ENCODE data around the gene MYOM3. TPM values are rescaled to one million over a fixed set of nuclear protein-coding genes. Genes with fewer than 3 reads are reported as not detected.

Gene MYOM3
- polyA plus RNA-seq, 6 donors from 2014 or later: not detected

DNA sequence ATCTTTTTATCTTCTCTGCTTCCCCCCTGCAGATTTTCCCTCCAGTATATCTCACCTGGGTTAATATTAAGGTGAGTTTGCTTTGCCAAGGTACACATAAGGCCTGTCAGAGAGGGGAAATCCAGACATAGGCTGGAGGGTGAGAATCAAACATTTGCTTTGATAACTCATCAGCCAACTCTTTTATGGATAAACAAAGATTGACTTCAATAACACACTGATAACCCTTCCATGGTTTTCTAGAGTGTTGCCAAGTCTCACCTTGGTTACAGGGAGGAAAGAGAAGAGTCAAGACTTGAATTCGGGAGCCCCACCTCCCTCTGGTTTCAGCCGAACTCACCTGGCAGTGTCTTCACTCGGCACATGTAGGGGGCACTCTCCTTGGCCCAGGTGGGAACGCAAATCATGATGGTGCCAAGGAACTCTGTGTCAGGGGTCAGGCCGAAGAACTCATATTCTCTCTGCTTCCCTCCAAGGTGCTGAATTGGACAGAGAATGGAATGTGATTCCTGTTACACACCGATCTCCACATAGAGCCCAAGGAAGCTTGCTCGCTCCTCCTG is 15.9 kb upstream of the MYOM3 start:
- ATAC-seq (ENCODE audit: low read depth in 2 of 2) (no peak), DNase-seq (no peak)
- no peaks in the 10 kb centered on the region for H3K4me1 Mint-ChIP-seq
- H3K36me3 Mint-ChIP-seq: peaks cover 4 to 7% of the 10 kb centered on the region in 2 donors
- no peak overlapping the region for H3K27ac Mint-ChIP-seq
- H3K9me3 Mint-ChIP-seq: peaks cover 0 to 23% (median 15%) of the 10 kb centered on the region in 7 donors
- peaks cover 11 to 16% (median 14%) of the 10 kb centered on the region in 3 donors for H3K27me3 Mint-ChIP-seq
- H3K4me3 Mint-ChIP-seq: no peak overlapping the region

DNA sequence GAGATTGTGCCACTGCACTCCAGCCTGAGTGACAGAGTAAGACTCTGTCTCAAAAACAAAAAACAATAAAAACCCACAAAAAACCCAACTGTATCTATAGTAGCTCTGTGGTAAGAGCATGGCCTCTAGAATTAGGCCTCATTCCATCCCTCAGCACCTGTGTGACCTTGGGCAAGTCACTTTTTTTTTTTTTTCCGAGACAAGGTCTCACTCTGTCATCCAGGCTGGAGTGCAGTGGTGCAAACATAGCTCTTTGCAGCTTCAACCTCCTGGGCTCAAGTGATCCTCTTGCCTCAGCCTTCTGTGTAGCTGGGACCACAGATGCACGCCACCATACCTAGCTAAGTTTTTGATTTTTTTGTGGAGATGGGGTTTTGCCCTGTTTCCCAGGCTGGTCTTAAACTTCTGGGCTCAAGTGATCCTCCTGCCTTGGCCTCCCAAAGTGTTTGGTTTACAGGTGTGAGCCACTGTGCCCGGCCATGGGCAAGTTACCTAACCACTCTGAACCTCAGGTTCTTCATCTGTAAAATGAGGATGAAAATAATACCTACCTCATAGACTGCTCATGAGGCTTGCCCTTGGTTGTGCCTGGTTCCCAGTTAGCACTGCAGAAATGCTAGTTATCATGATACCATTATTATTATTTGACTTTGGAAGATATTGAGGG is 15.3 kb upstream of the MYOM3 start:
- DNase-seq: no peak
- no peak overlapping the region for H3K4me3 Mint-ChIP-seq

DNA sequence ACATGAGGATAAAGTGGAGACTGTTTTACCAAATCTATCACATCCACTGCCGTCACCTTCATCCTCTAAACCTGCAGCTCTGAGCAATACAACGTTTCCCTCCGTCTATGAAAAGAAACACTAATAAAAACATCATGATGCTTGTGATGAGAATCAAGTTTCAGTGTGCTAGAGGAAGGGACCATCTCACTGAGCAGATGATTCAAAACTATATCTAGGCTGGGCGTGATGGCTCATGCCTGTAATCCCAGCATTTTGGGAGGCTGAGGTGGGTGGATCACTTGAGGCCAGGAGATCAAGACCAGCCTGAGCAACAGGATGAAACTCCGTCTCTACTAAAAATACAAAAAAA is 14.7 kb upstream of the MYOM3 start:
- DNase-seq (no peak), ATAC-seq (ENCODE audit: low read depth in 2 of 2) (no peak)
- Mint-ChIP-seq H3K4me1 (no peaks in the 10 kb centered on the region), H3K27ac (no peak overlapping the region), H3K36me3 (peaks cover 4 to 7% of the 10 kb centered on the region in 2 donors), H3K27me3 (peaks cover 10 to 21% (median 15%) of the 10 kb centered on the region in 3 donors), H3K4me3 (no peak overlapping the region), H3K9me3 (peaks cover 0 to 23% (median 15%) of the 10 kb centered on the region in 7 donors)

More for the DNA sequence above, 15.3 kb upstream of the MYOM3 start:
- Mint-ChIP-seq H3K27me3 (peaks cover 11 to 16% (median 14%) of the 10 kb centered on the region in 3 donors), H3K36me3 (peaks cover 4 to 7% of the 10 kb centered on the region in 2 donors), H3K9me3 (peaks cover 0 to 23% (median 15%) of the 10 kb centered on the region in 7 donors), H3K27ac (no peak overlapping the region), H3K4me1 (no peaks in the 10 kb centered on the region)
- ATAC-seq (ENCODE audit: low read depth in 2 of 2): no peak

DNA sequence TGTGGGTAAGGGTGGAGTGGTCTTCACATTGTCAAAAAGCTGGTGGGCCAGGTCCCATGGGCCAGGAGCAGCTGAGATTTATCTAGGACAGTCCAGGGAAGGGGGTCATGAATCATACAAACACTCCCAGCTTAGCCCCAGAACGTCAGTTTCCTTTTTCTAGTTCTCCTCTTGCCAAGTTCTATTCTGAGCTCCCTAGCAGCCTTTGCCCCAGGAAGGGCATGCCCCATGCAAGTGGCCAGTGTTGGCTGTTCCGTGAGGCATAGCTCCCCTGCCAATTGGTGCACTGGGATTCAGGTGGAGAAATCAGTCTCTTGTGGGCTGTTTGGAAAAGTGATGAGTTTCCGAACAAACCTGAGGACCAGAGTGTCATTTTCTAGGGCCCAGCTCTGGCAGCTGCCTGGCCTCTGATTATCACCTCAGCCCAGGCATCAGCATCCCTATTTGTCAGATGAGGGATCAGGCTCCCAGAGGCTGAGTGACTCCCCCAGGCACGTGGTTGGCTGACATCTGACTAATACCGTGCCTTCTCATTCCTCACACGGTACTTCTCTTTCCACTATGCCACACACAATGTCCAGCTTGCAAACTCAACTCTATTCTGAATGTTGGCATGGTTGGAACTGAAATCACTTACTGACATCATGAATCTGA is 14.2 kb upstream of the MYOM3 start:
- ATAC-seq (ENCODE audit: low read depth in 2 of 2) (no peak), DNase-seq (no peak)
- Mint-ChIP-seq H3K36me3 (peaks cover 2 to 7% of the 10 kb centered on the region in 2 donors), H3K9me3 (peaks cover 0 to 18% (median 13%) of the 10 kb centered on the region in 7 donors), H3K27ac (peak overlapping the region in 1 of 6 donors; percentile 74), H3K4me1 (no peaks in the 10 kb centered on the region), H3K27me3 (peaks cover 6 to 26% (median 20%) of the 10 kb centered on the region in 3 donors), H3K4me3 (no peak overlapping the region)

- H3K4me3 Mint-ChIP-seq: no peak overlapping the region
- DNase-seq (no peak), ATAC-seq (ENCODE audit: low read depth in 2 of 2) (no peak)
- H3K36me3 Mint-ChIP-seq: peaks cover 0 to 7% of the 10 kb centered on the region in 2 donors
- H3K4me1 Mint-ChIP-seq: no peaks in the 10 kb centered on the region
- H3K27me3 Mint-ChIP-seq: peaks cover 6 to 28% (median 24%) of the 10 kb centered on the region in 3 donors
- peaks cover 0 to 11% (median 7%) of the 10 kb centered on the region in 7 donors for H3K9me3 Mint-ChIP-seq
- no peak overlapping the region for H3K27ac Mint-ChIP-seq
Observed at GRCh38 chr1:24125456-24125855, 13.5 kb upstream of the MYOM3 start.

GRCh38 chr1:24124980-24125379 is 13.0 kb upstream of the MYOM3 start:
- no peak for ATAC-seq (ENCODE audit: low read depth in 2 of 2)
- peaks cover 6 to 28% (median 24%) of the 10 kb centered on the region in 3 donors for H3K27me3 Mint-ChIP-seq
- H3K9me3 Mint-ChIP-seq: peaks cover 0 to 6% (median 4%) of the 10 kb centered on the region in 7 donors
- H3K36me3 Mint-ChIP-seq: peaks cover 0 to 7% of the 10 kb centered on the region in 2 donors
- H3K27ac Mint-ChIP-seq: no peak overlapping the region
- H3K4me1 Mint-ChIP-seq: no peaks in the 10 kb centered on the region
- no peak overlapping the region for H3K4me3 Mint-ChIP-seq
- DNase-seq: no peak

DNA sequence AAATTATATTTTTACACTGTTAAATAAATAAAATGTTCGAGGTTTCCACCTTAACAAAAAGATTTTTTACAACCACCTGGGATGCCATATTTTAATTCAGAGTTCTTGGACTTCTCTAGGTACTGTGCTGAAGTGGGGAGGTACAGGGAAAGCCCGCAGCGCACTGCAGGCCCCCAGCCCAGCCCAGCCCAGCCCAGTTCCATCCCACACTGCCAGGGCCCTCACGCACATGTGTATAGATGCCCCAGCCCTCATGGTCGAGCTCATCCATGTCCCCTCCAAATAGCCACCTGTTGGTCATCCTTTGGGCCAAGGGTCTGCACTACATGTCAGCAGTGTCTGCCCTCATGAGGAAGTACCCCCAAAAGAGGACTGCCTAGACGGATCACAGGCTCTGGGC is 11.7 kb upstream of the MYOM3 start:
- no peak overlapping the region for H3K27ac Mint-ChIP-seq
- ATAC-seq (ENCODE audit: low read depth in 2 of 2) (no peak), DNase-seq (no peak)
- H3K27me3 Mint-ChIP-seq: peaks cover 6 to 24% (median 14%) of the 10 kb centered on the region in 3 donors
- H3K9me3 Mint-ChIP-seq: no peaks in the 10 kb centered on the region
- H3K36me3 Mint-ChIP-seq: no peaks in the 10 kb centered on the region
- H3K4me1 Mint-ChIP-seq: no peaks in the 10 kb centered on the region
- H3K4me3 Mint-ChIP-seq: no peak overlapping the region

DNA sequence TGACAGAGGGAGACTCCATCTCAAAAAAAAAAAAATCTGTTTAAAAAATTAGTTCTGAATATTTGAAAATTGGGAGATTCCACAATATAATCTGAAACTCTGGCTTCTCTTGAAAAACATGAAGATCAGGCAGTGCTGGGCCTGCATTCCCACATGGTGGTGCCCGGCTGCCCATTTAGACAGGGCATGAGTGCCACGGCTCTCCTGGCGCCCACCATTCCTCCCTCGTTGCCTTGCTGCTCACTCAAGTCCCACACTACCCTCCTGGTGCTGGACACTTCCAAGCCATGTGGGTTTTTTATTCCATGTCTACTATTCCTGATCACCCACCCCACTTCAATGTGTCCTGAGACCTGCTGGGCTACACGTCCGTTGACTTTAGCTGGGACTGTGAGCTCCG is 10.8 kb upstream of the MYOM3 start:
- H3K27me3 Mint-ChIP-seq: peaks cover 5 to 22% (median 21%) of the 10 kb centered on the region in 3 donors
- H3K9me3 Mint-ChIP-seq: no peaks in the 10 kb centered on the region
- no peaks in the 10 kb centered on the region for H3K4me1 Mint-ChIP-seq
- no peak overlapping the region for H3K4me3 Mint-ChIP-seq
- H3K27ac Mint-ChIP-seq: no peak overlapping the region
- DNase-seq: no peak
- no peak for ATAC-seq (ENCODE audit: low read depth in 2 of 2)
- no peaks in the 10 kb centered on the region for H3K36me3 Mint-ChIP-seq

DNA sequence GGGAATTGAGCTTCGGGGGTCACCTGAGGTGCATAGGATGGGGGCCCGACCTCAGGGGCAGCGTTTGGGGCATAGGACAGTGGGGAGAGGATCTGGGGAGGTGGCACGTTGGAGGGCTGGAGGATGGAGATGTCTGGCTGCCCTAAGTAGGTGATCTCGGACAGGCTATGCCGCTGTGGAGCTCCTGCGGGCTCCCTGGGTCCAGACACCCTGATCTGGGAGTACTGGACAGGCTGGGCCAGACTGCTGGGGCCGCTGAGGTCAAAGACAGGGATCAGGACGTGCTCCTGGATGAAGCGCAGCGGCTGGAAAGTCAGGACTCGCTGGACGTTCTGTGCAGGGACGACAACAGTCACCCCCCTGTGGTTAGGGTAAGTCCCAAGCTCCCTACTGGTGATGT is 9.5 kb upstream of the MYOM3 start:
- Mint-ChIP-seq H3K27me3 (peaks cover 12 to 34% (median 30%) of the 10 kb centered on the region in 3 donors), H3K9me3 (no peaks in the 10 kb centered on the region), H3K36me3 (no peaks in the 10 kb centered on the region), H3K27ac (peak overlapping the region in 1 of 6 donors; percentile 26), H3K4me1 (no peaks in the 10 kb centered on the region), H3K4me3 (no peak overlapping the region)
- ATAC-seq (ENCODE audit: low read depth in 2 of 2) (no peak), DNase-seq (no peak)

DNA sequence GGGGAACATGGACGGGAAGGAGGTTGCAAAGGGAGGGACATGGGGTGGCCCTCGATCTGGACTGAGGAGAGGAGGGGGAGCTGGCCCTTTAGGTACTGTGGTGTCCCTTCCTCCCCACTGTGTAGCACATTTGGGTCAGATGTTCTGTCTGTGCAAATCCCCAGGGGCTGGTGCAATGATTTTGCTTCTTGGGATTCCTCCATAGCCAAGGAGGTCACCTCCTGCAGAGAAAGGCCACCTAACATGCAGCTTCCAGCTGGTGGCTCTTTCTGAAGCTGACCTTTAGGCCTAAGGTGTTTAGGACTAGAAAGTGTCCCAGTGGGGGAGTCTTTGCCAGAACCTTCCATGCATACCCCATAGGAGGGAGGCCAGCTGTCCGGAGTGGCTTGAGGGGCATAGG is 9.0 kb upstream of the MYOM3 start:
- Mint-ChIP-seq H3K4me1 (no peaks in the 10 kb centered on the region), H3K27ac (no peak overlapping the region), H3K36me3 (no peaks in the 10 kb centered on the region), H3K9me3 (no peaks in the 10 kb centered on the region), H3K4me3 (no peak overlapping the region), H3K27me3 (peaks cover 16 to 38% (median 34%) of the 10 kb centered on the region in 3 donors)
- no peak for ATAC-seq (ENCODE audit: low read depth in 2 of 2)
- no peak for DNase-seq

GRCh38 chr1:24119859-24120756 is 8.2 kb upstream of the MYOM3 start:
- Mint-ChIP-seq H3K36me3 (no peaks in the 10 kb centered on the region), H3K27me3 (peaks cover 18 to 42% (median 39%) of the 10 kb centered on the region in 3 donors), H3K4me1 (no peaks in the 10 kb centered on the region), H3K4me3 (no peak overlapping the region), H3K9me3 (no peaks in the 10 kb centered on the region), H3K27ac (no peak overlapping the region)
- DNase-seq (no peak), ATAC-seq (ENCODE audit: low read depth in 2 of 2) (no peak)

DNA sequence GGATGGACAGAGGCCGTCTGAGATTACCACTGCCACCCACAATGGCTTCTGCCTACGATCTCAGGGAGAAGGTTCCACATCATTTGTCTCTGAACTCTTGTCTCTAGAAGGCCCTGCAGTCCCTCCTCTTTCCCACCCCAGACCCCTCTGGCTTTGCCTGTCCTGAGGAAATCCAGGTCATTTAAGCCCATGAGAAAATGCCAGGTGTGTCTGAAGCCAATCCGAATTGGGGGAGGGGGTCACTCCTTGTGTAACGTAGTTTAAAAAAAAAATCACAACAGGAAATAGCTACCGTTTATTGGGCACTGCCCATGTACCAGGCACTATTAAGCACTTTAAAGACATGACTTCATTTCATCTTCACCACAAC is 7.5 kb upstream of the MYOM3 start:
- H3K27me3 Mint-ChIP-seq: peaks cover 18 to 43% (median 39%) of the 10 kb centered on the region in 3 donors
- ATAC-seq (ENCODE audit: low read depth in 2 of 2) (no peak), DNase-seq (no peak)
- no peaks in the 10 kb centered on the region for H3K9me3 Mint-ChIP-seq
- no peak overlapping the region for H3K27ac Mint-ChIP-seq
- H3K4me1 Mint-ChIP-seq: no peaks in the 10 kb centered on the region
- no peaks in the 10 kb centered on the region for H3K36me3 Mint-ChIP-seq
- H3K4me3 Mint-ChIP-seq: no peak overlapping the region
